GM18909 (cell line): ENCODE measurements around the gene NCMAP.

ENCODE experiments used
- ATAC-seq: cut with Tn5 transposase; IDR thresholded peaks from one replicate; pipeline ENCODE4 v1.9.1; 2021; ENCODE audit warnings: mild to moderate bottlenecking; ENCODE audit not compliant: unreplicated experiment, poor library complexity

Gene NCMAP

DNA sequence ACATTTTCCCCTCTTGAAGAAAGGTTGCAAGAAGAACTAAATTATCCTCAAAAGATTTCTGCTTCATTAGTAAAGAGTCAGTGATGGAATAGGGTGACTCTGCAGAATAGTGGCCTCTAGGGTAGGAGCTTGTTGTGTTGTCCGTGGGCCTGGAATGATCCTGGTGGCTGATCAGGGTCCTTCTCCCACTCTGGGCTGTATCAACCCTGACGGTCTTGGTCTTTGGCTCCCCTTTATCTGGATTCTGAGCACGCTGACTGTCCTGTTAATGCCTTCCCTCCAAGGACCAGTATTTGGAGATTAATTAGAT is 50.4 kb downstream of the NCMAP start:
- ATAC-seq = no peak

DNA sequence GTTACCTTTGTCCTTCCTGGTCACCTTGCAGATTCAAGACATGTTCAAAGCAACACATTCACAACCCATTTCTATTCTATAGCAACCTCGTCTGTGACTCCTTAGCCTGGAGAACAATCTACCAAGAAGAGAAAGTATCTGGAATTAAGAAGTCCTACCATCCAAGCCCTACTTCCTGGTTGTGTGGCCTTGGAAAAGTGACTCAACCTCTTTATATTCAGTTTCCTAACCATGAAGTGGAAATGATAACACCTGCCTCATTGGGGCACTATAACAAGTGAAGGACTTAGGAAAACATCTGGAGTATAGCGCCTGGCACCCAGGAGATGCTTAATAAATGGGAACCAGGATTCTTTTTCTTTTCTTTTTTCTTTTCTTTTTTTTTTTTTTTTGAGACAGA is 50.7 kb downstream of the NCMAP start:
- ATAC-seq = no peak

DNA sequence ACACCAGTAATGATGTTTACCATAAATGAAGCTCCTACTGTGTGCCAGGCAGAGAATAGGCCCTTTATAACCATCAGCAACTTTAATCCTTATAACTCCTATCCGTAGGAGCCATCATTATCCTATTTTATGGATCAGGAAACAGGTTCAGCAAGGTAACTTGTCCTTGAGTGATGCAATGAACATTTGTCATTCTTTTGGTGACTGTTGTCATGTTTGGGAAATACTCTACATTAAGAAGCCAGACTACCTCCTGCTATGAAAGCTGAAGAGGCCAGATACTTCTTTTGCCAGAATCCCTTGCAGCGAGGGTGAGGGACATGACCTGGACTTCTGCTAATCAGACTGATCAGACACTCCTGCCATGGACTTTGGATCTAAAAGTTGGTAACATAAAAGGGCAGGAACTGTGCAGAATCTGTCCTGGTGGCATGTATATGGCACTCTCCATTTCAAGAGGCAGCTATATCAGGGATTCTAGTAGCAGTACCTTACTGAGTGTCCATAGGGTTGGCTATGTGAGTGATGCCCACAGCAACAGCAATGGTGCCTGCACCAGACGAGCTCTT is 54.1 kb downstream of the NCMAP start:
- no peak for ATAC-seq

DNA sequence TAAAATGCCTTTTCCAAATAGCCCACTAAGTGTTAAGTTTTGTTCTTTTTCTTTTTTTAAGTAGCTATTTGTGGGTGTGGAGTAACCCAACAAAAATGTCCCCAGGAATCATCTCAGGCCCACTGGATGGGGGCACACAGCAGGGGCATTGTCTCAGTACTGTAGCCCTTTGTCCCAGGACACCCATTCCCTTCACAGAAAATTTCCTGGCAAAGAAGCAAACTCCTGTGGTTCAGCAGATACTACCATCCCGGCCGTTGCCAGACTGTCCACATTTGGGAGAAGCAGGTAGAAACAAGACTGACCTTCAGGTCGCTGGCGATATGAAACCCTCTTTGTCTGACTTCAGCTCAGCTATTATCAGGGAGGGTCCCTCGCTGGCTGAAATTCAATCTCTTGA is 63.5 kb downstream of the NCMAP start:
- ATAC-seq = no peak

DNA sequence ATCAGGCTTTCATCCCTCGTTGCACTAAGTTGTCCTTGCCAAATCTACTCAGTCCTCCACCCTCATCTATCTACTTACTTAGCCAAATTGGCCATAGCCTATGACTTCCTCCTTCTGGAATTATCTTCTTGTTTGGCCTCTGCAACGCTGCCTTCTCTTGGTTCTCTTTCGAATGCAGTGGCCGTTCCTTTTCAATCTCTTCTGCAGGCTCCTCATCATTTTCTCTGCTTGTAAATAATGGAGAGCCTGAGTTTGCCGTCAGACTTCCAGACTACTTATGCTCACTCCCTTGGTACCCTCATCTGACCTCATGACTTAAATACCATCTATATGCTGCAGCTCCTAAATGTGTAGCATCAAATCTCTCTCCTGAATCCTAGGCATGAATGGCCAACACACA is 64.8 kb downstream of the NCMAP start:
- ATAC-seq = no peak

DNA sequence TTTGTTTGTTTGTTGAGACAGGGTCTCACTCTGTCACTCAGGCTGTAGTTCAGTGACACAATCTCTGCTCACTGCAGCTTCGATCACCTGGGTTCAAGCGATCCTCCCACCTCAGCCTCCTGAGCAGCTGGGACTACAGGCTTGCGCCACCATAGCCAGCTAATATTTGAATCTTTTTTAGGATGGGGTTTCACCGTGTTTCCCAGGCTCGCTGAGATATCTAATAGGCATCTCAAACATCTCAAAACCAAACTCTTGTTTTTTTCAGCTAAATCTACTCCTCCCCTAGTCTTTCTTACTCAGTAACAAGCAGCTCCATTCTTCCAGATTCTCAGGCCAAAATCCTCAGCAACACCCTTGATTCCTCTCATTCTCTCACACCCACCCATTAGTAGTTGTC is 65.2 kb downstream of the NCMAP start:
- no peak for ATAC-seq

DNA sequence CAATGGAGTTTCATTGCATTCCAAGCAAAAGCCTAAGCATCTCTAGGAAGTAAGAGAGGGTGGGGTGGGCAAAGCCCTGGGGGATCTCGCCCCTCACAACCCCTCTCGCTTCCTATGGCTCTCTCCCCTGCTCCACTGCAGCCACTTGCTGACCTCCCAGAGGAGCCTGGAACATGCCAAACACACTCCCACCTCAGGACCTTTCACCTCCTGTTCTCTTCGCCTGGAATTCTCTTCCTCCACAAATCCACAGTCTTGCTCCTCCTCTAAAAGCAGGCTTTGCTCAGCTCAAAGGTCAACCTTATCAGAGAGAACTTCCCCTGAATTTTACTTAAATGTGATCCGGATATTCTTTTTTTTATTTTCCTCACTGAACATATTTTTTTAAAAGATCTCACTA is 66.3 kb downstream of the NCMAP start:
- ATAC-seq = no peak

DNA sequence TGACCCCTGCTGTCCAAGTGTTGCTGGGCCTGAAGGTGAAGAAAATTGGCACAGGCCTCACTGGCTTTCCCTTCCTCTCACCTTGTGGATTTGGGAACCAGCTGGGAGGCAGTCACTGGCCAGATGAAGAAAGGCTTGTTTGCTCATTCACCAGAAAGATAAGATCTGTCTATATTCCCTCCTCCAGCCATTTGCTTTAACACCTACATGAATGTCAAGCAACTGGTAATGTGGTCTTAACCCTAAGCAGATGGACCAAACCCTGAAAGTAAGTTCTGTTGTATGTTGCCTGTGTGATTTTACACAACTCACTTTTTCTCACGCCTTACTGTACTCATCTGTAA is 76.9 kb downstream of the NCMAP start:
- no peak for ATAC-seq

DNA sequence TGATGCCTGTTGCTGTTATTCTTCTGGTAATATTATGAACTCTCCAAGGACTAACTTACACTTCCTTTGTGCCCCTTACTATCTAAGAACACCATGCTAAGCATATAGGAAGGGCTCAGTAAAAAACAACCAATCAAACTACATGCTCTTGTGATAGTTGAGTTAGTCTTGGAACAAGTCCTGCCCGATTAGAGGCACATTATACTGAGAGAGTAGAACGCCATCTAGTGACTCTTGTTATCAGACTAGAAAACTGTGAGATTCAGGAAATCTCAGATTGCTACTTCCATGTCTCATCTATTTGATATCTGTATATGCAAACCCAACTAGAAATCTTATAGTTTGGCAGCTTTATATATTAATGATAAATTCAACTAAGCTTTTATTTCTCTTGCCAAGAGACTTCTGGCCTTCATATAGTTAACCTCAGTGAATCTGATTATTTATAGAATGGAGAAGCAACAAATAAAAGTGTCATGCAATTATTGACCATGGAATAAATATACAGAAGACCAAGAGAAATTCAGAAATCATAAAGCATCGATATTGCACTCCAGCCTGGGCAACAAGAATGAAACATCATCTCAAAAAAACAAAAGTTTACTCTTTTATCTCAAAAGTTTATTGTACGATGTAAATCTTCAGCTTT is 79.4 kb downstream of the NCMAP start:
- ATAC-seq = no peak

DNA sequence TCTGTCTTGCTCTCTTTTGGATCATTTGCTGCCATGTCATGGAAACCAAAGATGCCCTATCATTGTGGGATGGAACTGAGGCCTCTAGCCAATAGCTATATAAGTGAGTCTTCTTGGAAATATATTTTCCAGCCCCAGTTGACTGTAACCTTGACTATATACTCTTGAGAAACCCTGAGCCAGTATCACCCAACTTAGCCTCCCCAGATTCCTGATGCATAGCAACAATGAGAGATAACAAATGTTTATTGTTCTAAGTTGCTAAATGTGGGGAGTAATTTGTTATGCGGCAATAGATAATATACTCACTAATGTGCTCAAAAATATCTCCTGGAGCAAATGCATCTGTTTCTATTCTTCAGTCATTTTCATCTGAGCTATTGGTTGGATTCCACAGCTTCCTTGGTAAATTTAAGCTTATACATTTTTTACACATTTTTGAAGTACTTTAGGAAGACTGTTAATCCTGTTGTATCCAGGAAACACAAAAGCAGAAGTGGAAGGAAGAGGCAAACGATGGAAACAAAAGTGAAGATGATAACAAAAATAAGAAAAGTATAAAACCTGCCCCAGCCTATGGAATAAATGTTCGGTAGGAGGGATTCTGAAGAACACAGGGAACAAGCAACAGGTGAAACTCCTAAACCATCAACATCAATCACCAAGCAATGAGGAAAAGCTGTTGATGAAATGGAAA is 80.9 kb downstream of the NCMAP start:
- ATAC-seq = no peak

DNA sequence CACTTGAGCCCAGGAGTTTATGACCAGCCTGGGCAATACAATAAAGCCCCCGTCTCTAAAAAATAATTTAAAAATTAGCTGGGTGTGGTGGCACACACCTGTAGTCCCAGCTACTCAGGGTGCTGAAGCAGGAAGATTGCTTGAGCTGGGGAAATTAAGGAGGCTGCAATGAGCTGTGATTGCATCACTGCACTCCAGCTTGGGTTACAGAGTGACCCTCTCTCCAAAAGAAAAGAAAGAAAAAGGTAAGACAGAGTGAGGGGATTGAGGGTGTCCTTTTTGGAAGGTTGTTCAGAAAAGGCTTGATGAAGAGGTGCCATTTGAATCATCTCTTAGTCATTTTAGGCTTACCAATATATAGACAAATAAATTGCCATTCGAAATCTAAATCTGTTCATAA is 83.2 kb downstream of the NCMAP start:
- no peak for ATAC-seq

DNA sequence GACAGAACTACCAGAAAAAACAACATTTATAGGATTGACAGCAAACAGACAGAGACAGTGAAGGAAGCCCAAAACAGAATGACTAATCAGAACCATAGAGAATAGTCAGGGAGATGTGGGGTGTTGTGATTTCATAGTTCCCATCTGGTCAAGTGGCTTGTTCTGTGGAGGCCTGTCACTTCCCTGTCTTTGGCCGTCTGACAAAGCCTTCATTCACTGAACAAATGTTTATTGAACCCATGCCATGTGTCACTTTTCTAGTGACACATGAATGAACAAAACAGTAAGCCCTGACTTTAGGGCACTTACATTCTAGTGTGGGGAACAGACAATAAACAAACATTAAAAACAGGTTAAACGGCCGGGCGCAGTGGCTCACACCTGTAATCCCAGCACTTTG is 84.0 kb downstream of the NCMAP start:
- ATAC-seq = no peak

DNA sequence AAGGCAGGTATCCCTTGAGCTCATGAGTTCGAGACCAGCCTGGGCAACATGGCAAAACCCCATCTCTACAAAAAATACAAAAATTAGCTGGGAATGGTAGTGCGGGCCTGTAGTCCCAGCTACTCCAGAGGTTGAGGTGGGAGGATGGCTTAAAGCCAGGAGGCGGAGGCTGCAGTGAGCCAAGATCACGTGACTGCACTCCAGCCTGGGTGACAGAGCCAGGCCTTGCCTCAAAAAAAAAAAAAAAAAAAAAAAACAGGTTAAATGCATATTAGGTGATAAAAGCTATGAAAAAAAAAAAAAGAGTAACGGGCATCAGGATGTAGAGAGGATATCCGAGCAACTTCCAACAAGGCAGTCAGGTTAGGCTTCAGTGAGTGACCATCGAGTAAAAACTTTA is 84.4 kb downstream of the NCMAP start:
- no peak for ATAC-seq

DNA sequence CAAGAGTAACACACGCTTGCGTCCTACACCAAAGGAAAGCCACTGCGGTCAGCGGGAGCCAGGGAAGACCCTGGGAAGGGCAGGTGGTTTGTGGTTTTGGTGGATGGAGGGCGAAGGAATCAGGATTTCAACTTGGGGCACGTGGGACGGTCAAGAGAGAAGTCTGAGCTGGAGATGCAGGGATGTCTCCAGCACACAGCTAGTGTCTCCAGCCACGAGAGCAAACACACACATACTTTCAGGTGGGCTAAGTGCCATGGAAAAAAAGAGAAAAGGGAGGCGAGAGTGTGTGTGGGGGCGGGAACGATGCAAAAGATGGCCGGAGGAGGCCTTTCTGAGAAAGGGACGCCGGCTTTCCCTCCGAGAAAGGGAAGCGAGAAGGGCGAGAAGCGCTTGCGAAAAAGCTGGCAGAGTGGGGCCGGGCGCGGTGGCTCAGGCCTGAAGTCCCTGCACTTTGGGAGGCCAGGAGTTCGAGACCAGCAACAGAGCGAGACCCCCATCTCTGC is 85.8 kb downstream of the NCMAP start:
- ATAC-seq = no peak

DNA sequence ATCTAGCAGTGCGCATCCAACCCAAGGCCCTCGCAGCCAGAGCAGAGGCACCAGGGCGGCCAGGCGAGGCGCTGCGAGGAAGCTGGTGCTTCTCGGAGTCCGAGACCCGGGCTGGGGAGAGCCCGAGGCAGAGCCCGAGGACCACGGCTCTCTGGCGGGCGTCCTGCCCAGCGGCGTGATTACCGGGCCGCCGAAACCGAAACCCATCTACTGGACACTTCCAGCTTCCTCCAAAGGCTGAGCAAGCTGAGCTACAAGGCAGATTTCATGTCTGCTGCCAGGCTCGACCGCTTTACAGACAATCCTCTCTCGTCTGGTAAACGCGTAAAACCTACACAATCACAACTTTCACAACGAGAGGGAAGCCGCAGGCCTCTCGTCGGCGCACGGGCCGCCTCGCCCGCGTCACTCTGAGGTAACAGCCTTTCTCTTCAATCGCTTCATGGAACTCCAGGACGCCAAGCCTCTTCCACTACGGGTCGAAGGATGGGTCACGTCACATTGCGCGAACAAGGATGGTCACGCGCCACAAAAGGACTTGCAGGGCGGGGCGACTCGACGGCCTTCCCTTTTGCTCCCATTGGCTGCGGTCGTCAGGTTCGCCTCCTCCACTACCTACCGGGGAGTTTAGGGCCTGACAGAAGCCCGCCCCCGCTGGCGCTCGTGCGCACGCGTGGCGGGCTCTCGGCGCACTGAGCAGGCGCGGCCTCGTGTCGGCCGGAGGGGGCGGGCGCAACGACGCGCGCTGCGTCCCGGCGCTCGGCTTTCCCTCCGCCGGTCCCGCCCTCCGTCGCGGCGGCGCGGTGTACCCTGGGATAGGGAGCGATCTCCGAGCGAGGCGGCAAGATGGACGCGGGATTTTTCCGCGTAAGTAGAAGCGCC is 86.8 kb downstream of the NCMAP start, which contains the start of gene SRRM1:
SRRM1 (plus strand) TSS at position 822 of the 882 bp plus-strand sequence; CDS start at position 847, 25 bp downstream.
- peak; percentile 90 for ATAC-seq

DNA sequence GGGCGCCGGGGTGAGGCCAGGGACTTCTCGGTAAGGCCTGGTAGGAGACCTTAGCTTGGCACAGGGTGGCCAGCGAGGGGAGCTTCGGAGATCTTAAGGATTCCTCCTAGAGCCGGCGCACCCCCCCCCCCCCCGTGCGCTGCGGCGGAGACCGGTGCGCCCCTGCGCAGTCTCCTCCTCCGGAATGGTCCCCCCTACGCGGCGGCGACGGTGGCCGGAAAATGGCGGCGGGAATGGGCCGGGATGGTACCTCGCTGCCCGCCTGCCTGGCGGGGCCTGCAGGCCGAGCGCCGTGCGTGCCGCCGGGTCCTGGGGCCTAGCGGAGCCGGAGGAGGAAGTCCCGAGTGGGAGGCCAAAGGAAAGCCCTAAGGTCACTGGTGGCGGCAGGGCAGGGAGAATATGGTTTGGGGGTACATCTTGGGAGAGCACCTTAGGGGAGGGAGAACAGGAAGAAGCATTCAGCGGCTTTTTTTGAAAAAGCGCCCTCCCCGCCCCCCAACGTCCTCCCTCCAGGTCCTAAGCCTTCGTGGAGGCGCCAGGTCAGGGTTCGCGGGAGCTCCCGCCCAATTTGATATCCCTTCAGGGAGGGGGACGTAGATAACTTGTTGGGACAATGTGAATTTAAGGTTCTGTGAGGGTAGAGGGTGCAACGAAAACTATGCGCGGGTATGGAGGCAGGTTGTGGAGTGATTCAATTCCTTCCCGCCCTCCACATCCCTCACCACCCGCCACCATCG is 87.6 kb downstream of the NCMAP start:
- ATAC-seq = peak; percentile 17

DNA sequence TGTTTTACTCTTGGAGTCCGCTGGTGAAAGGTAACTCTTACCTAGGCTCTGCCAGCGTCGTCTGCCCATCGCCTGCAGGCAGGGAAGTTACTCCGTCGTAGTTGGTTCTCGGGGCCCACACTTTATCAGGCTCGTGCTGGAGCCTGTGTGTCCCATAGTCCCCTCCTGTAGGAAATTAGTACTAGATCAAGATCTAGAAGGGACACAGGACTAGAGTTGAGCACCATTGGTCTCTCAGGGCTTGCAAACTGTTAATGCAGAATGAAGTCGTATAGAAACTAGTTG is 88.2 kb downstream of the NCMAP start:
- ATAC-seq = no peak

DNA sequence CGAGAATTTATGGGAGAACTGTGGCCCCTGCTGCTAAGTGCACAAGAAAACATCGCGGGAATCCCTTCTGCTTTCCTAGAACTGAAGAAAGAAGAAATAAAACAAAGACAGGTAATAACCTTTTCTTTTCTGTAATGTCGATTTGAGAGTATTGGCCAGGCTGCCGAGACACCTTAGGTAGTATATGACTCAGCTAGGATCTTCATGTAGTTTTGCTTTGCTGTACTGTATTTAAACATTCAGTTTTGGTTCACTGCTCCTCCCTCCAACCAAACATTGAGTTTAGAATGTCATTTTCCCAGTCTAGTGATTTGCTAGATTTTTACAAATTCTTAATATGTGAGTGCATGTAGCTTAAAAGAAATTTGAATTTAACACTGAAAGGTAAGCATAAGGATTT is 93.0 kb downstream of the NCMAP start:
- ATAC-seq = no peak

DNA sequence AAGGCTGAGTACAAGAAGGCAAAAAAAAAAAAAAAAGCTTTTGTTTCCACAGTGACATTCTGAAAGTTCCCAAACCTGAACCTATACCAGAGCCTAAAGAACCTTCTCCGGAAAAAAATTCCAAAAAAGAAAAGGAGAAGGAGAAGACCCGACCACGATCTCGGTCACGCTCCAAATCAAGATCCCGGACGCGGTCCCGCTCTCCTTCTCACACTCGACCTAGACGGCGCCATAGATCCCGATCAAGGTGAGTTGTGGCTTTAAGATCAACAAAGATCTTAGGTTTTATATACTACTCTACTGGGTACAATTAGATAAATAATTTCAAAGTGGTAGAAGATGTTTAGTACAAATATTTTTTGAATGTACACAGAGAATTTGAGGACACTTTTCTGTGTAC is 96.5 kb downstream of the NCMAP start:
- no peak for ATAC-seq

DNA sequence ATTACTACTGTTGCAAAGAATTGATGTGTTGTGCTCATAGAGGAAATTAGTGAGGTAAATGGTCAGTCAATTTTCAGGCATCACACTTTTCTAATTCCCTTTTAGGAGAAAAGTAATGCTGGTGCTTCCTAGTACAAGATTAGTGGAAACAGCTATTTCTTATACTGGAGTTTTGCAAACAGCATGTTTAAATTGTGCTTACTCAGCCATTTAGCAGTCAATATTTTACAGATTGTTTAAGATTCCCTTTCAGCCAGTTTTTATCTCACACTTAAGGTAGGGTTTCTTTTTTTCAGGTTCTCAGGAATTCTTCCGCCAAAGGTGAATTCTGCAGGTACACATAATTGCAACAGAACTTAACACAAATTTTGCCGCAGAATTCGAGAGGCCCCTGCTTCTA is 98.1 kb downstream of the NCMAP start:
- no peak for ATAC-seq

DNA sequence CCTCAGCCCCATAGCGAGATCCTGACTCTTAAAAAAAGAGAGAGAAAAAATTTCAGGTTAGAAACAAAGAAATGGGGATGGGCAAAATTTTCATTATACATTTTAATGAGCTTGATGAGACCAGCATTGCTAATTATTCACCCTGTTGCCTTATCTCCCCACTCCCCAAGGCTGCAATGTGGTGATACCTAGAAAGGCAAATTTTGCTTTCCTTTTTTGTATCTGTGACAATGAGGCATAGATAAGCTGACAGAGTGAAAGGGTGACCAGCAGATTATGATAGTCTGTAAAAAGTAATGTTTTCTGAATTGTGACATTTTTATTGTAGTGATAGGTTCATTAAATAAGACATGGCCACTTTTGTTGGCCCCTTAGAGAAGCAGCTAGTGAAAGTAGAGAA is 100.2 kb downstream of the NCMAP start:
- ATAC-seq = no peak
